ENCODE data around the gene SNX5. TPM values are rescaled to one million over a fixed set of nuclear protein-coding genes. Genes with fewer than 3 reads are reported as not detected.

SNX5 gene
- total RNA-seq, 1 donor from 2014 or later: 106 TPM

DNA sequence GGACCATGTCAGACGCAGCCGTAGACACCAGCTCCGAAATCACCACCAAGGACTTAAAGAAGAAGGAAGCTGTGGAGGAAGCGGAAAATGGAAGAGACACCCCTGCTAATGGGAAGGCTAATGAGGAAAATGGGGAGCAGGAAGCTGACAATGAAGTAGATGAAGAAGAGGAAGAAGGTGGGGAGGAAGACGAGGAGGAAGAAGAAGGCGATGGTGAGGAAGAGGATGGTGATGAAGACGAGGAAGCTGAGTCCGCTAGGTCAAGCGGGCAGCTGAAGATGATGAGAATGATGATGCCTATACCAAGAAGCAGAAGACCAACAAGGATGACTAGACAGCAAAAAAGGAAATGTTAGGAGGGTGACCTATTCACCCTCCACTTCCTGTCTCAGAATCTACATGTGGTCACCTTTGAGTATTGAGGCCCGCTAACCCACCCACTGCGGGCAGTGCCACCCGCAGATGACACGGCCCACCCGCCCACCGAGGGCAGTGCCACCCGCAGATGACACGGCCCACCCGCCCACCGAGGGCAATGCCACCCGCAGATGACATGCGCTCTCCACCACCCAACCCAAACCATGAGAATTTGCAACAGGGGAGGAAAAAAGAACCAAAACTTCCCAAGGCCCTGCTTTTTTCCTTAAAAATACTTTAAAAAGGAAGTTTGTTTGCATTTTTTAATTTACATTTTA, 43.5 kb upstream of the SNX5 start:
- TF ChIP-seq, protein P1, sequence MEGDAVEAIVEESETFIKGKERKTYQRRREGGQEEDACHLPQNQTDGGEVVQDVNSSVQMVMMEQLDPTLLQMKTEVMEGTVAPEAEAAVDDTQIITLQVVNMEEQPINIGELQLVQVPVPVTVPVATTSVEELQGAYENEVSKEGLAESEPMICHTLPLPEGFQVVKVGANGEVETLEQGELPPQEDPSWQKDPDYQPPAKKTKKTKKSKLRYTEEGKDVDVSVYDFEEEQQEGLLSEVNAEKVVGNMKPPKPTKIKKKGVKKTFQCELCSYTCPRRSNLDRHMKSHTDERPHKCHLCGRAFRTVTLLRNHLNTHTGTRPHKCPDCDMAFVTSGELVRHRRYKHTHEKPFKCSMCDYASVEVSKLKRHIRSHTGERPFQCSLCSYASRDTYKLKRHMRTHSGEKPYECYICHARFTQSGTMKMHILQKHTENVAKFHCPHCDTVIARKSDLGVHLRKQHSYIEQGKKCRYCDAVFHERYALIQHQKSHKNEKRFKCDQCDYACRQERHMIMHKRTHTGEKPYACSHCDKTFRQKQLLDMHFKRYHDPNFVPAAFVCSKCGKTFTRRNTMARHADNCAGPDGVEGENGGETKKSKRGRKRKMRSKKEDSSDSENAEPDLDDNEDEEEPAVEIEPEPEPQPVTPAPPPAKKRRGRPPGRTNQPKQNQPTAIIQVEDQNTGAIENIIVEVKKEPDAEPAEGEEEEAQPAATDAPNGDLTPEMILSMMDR (IDR thresholded peaks at IDR 0.05; ENCODE audit: unreplicated experiment): no peak
- Mint-ChIP-seq H3K9me3 (ENCODE audit: low read depth) (peaks cover 8% of the 10 kb centered on the region), H3K4me1 (ENCODE audit: low read depth) (peaks cover 12% of the 10 kb centered on the region), H3K4me3 (ENCODE audit: low read depth) (no peak overlapping the region), H3K36me3 (ENCODE audit: insufficient read depth) (peaks cover 11% of the 10 kb centered on the region), H3K27ac (no peak overlapping the region), H3K27me3 (no peaks in the 10 kb centered on the region)
- no peak for DNase-seq (ENCODE audit: low spot score, unreplicated experiment)

DNA sequence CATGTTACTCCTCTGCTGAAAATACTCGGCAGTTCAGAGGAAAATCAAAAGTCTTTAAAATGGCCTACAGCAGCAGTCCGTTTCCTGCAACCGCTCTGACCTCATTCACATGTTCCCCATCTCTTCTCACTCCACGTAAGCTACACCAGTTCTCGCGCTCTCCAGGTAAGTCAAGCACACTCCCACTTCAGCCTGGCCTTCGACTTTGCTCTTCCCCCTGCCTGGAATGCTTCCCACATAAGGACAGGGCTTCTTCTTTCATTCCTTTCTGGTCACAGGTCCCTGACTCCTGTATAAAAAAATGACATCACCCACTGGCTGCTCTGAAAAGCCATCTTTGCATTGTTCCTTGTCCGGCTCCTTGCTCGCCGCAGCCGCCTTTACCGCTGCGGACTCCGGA, 42.9 kb upstream of the SNX5 start:
- H3K27me3 Mint-ChIP-seq: no peaks in the 10 kb centered on the region
- peaks cover 11% of the 10 kb centered on the region for H3K36me3 Mint-ChIP-seq (ENCODE audit: insufficient read depth)
- TF ChIP-seq, protein P1 (IDR thresholded peaks at IDR 0.05; ENCODE audit: unreplicated experiment): no peak
- H3K27ac Mint-ChIP-seq: no peak overlapping the region
- H3K9me3 Mint-ChIP-seq (ENCODE audit: low read depth): peaks cover 8% of the 10 kb centered on the region
- H3K4me1 Mint-ChIP-seq (ENCODE audit: low read depth): peaks cover 14% of the 10 kb centered on the region
- no peak overlapping the region for H3K4me3 Mint-ChIP-seq (ENCODE audit: low read depth)
- DNase-seq (ENCODE audit: low spot score, unreplicated experiment): no peak

- Mint-ChIP-seq H3K27ac (no peak overlapping the region), H3K4me3 (ENCODE audit: low read depth) (peak overlapping the region; percentile 21), H3K9me3 (ENCODE audit: low read depth) (peaks cover 8% of the 10 kb centered on the region), H3K27me3 (no peaks in the 10 kb centered on the region), H3K4me1 (ENCODE audit: low read depth) (peaks cover 35% of the 10 kb centered on the region), H3K36me3 (ENCODE audit: insufficient read depth) (peaks cover 11% of the 10 kb centered on the region)
- DNase-seq (ENCODE audit: low spot score, unreplicated experiment): no peak
- TF ChIP-seq, protein P1 (IDR thresholded peaks at IDR 0.05; ENCODE audit: unreplicated experiment): no peak
Observed at GRCh38 chr20:18009116-18009515, 40.5 kb upstream of the SNX5 start.

DNA sequence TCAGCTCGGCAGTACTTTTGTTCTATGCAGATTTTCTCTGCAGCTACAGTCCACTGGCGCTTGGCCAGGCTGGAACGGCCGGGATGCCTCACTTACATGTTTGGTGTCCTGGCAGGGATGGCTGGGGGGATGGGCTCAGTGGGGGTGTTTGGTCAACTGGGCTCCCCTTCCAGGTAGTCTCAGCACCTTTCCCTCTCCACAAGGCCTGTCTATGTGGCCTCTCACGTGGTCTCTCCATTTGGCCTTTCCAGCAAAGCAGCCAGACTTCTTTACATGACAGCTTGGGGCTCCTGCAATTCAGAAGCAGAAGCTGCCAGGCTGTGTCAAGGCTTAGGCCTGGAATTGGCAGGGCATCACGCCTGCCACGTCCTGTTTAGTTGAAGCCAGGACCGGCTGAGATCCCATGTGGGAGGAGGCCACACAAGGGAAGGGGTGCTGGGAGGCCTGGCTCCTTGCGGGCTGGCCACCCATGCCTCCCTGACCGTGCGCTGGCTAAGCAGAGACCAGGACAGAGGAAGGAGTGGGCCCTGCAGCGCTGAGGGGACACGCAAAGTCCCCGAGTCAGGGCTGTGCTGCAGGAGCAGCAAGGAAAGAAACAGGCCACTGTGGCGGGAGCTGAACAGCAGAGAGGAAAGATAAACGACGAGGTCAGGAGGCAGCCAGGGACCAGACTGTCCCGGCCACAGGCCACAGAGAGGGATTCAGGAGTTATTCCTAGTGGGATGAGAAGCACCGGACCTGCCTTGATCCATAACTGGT, 39.1 kb upstream of the SNX5 start:
- no peak for DNase-seq (ENCODE audit: low spot score, unreplicated experiment)
- Mint-ChIP-seq H3K27ac (peak overlapping the region; percentile 78), H3K4me3 (ENCODE audit: low read depth) (no peak overlapping the region), H3K27me3 (no peaks in the 10 kb centered on the region), H3K4me1 (ENCODE audit: low read depth) (peaks cover 42% of the 10 kb centered on the region), H3K36me3 (ENCODE audit: insufficient read depth) (peaks cover 11% of the 10 kb centered on the region), H3K9me3 (ENCODE audit: low read depth) (peaks cover 8% of the 10 kb centered on the region)
- TF ChIP-seq, protein P1 (IDR thresholded peaks at IDR 0.05; ENCODE audit: unreplicated experiment): no peak

GRCh38 chr20:18006684-18007083, 38.1 kb upstream of the SNX5 start:
- TF ChIP-seq, protein P1 (IDR thresholded peaks at IDR 0.05; ENCODE audit: unreplicated experiment): no peak
- Mint-ChIP-seq H3K4me3 (ENCODE audit: low read depth) (no peak overlapping the region), H3K27me3 (no peaks in the 10 kb centered on the region), H3K27ac (peak overlapping the region; percentile 93), H3K4me1 (ENCODE audit: low read depth) (peaks cover 42% of the 10 kb centered on the region), H3K9me3 (ENCODE audit: low read depth) (peaks cover 8% of the 10 kb centered on the region), H3K36me3 (ENCODE audit: insufficient read depth) (peaks cover 11% of the 10 kb centered on the region)
- DNase-seq (ENCODE audit: low spot score, unreplicated experiment): no peak
